DMS153 (cell line): ENCODE results near the gene TBC1D9B.
"Not testable (repeated sequence)": the region's sequence is repeated elsewhere in the genome, so short reads cannot be mapped to it uniquely, and the experiment has no call there.

Experiments used
- DNase-seq: peaks from one replicate; lab custom pipeline; 2025; lab: John Stamatoyannopoulos, UW

TBC1D9B gene

DNA sequence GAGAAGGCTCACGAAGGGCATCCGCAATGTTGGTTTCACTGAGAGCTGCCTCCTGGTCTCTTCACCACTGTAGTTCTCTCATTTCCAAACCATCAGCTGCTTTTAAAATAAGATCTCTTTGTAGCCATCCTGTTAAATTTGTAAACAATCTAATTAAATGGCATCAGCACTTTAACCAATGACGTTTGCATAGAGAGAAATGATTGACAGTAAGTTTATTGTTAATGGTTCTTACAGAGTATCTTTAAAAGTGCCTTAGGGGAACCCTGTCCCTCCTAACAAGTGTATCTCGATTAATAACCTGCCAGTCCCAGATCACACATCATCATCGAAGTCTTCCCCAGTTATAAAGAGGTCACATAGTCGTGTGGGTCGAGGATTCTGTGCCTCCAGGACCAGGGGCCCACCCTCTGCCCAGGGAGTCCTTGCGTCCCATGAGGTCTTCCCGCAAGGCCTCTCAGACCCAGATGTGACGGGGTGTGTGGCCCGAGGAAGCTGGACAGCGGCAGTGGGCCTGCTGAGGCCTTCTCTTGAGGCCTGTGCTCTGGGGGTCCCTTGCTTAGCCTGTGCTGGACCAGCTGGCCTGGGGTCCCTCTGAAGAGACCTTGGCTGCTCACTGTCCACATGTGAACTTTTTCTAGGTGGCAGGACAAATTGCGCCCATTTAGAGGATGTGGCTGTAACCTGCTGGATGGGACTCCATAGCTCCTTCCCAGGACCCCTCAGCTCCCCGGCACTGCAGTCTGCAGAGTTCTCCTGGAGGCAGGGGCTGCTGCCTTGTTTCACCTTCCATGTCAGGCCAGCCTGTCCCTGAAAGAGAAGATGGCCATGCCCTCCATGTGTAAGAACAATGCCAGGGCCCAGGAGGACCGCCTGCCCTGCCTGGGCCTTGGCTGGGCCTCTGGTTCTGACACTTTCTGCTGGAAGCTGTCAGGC is 70.4 kb downstream of the TBC1D9B start:
- no peak for DNase-seq

DNA sequence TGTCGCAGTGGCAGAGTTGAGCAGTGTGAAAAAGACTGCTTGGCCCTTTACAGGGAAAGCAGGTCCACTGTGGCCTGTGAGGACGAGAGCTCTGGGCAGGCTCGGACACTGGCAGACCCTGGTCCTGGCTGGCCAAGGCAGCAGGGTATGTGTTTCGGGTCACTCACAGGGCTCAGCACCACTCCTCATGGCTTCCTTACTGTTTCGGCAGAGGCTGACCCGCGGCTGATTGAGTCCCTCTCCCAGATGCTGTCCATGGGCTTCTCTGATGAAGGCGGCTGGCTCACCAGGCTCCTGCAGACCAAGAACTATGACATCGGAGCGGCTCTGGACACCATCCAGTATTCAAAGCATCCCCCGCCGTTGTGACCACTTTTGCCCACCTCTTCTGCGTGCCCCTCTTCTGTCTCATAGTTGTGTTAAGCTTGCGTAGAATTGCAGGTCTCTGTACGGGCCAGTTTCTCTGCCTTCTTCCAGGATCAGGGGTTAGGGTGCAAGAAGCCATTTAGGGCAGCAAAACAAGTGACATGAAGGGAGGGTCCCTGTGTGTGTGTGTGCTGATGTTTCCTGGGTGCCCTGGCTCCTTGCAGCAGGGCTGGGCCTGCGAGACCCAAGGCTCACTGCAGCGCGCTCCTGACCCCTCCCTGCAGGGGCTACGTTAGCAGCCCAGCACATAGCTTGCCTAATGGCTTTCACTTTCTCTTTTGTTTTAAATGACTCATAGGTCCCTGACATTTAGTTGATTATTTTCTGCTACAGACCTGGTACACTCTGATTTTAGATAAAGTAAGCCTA is 71.3 kb downstream of the TBC1D9B start:
- DNase-seq, result no peak

DNA sequence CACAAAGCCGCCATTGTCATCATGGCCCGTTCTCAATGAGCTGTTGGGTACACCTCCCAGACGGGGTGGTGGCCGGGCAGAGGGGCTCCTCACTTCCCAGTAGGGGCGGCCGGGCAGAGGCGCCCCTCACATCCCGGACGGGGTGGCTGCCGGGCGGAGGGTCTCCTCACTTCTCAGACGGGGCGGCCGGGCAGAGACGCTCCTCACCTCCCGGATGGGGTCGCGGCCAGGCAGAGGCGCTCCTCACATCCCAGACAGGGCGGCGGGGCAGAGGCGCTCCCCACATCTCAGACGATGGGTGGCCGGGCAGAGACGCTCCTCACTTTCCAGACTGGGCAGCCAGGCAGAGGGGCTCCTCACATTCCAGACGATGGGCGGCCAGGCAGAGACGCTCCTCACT is 72.8 kb downstream of the TBC1D9B start:
- not testable (repeated sequence) for DNase-seq

DNA sequence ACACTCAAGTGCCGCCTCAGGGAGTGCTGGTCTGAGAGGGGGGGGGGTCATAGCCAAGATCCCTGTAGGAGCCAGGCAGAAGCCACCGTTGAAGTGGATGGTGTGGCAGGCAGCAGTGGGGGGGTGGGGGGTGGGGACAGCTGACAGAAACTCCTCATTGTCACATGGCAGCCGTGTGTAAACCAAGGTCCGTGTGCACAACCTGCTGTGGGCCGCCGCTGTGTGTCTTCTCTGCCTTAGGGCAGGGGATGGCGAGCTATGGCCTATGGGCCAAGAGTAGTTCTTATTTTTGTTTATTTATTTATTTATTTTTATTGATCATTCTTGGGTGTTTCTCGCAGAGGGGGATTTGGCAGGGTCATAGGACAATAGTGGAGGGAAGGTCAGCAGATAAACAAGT is 73.6 kb downstream of the TBC1D9B start:
- DNase-seq, result no peak

DNA sequence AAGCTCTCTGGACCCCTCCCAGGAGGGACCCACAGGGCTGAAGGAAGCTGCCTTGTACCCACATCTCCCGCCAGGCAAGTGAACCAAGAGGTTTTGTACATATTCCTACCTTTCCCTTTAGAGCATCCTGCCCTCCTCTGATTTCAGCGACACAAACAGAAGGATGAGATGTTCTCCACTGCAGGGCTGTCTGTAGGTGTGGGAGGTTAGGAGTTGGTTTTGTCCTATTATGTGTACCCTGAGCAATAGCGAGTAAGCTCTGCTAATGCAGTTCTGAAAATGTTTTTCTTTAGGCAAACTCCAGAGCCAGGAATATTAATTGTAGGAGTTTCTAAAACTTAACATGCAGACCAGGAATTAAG is 74.0 kb downstream of the TBC1D9B start:
- no peak for DNase-seq

DNA sequence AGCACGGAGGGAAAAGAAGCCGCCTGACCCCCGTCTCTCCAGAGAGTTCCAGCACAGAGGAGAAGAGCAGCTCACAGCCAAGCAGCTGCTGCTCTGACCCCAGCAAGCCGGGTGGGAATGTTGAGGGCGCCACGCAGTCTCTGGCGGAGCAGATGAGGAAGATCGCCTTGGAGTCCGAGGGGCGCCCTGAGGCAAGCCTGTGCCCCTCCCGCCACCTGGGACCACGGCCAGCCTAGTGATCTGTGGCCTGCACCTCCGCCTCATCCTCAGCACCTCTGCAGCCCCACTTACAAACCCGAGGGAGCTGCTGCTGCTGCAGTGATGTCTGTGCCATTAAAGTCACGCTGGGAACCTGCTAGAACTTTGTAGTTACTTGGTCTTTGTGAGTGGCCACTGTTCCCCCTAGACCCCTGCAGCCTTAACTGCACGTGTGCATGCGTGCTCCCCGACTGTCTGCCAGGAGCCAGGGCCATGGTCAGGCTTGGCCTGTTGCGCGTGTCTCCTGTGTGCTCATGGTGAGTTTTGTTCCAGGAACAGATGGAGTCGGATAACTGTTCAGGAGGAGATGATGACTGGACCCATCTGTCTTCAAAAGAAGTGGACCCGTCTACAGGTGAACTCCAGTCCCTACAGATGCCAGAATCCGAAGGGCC is 74.5 kb downstream of the TBC1D9B start:
- DNase-seq, result no peak

DNA sequence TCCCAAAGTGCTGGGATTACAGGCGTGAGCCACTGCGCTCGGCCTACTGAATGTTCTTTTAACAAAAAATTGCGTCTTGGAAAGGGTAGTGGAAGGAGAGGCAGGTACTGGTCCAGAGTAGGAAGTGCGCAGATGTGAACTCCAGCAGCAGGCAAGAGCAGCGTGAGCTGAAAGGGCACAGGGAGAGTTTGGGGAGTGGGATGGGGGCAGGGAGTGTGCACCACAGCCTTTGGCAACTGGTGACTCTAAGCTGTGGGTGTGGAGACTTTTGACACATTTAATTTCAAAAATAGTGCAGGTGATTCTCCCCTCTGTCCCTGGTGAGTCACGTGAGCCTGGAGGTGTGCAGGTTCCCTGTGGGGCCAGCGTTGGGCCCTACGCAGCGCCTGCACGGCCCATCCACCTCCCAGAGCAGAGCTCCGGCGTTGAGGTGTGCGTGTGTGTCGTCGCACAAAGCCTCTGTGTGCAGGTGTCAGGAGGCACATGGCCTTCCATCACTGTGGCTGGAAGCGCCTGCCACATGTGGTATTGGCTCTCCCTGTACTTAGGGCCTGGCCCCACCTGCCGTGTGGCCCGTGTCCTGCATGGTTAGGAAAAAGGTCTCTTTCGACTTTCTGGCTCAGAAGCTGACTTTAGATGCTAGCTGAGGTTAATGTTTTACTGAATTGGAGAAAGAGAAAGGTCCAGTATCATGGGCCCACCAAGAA is 75.5 kb downstream of the TBC1D9B start:
- DNase-seq, result no peak

DNA sequence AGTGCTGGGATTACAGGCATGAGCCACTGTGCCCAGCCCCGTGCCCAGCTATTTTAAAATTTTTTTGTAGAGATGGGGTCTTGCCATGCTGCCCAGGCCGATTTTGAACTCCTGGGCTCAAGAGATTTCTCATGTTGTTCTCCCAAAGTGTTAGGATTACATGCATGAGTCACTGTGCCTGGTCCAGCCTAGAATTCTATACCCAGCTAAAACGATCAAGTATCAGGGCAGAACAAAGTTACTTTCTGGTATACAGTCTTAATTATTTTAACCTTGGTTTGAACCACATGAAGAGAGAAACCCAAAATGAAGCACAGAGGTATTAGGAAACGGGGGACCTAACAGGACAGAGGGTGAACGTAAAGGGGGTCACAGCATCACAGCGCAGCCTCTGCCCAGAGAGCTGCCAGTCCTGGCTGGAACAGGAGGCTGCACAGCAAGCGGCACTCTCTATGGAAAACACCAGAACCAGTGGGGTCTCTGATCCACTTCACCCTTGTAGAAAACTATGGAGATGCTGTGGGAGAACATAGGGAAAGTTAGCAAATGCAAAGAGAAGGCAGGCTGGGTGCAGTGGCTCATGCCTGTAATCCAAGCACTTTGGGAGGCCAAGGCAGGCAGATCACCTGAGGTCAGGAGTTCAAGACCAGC is 76.8 kb downstream of the TBC1D9B start:
- no peak for DNase-seq

DNA sequence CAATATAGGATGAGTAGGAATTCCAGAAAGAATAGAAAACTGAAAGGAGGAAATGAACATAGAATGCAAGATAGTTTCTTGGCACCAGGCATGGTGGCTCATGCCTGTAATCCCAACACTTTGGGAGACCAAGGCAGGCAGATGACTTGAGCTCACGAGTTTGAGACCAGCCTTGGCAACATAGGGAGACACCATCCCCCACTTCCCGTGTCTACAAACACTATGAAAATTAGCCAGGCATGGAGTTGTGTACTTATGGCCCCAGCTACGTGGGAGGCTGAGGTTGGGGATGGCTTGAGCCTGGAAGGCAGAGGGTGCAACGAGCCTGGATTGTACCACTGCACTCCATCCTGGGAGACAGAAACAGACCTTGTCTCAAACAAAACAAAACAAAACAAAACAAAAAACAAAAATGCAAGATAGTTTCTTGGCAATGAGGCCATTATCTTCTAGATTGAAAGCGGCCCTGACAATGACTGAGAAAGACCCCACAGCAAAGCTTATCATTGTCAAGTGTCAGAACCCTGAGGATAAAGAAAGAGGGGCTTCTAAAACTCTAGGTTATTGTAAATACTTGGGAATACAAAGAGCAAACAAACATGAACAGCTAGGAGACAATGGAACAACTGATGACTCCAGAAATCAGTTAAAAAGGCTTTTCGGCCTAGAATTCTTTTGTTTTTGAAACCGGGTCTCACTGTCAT is 77.8 kb downstream of the TBC1D9B start:
- no peak for DNase-seq

DNA sequence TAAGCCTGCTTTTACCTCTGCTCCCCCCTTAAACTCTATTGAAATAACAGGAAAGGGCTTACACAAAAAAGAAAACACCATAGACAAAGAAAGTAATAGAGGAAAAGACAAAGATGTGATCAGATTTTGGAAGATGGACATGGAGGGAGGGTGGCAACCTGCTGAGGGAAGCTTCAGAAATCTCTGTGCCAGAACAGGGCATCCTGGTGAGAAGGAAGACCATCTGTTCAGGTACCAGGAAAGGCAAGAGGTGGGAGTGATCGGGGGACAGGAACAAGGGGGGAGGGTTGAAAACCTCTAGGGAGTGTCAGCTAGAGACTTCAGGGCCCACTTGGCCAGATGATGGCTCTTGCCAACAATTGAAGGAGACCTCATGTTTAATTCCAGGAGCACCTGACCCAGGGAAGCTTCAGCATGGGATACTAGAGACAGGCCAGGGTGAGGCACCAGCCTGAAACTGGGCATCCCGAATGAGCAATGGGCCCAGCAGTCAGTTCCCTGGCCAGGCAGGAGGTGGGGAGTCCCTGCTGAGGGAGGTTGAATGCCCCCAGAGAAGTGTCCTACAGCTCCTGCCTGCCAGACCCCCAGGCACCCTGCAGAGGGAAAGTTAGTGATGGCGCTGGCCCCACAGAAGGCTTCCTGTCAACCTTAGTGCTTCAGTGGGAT is 78.8 kb downstream of the TBC1D9B start:
- DNase-seq, result no peak

DNA sequence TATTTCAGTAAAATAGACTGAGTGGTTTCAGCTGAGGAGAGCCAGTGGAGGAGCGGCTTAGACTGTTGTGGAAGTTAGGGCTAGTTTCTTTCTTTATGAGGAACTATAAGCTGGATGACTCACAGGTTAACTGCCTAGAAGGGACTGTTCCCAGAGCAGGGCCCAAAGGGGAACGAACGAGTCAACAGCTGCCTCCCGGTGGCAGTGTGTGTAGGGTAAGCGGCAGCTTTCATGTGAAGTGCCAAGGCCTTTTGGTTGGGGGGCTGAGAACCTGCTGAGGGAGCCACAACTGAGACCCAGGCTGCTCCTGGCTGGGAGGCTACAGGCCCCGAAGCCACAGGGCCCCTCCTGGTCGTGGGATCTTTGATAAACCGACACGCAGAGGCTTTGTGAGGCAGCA is 80.0 kb downstream of the TBC1D9B start:
- no peak for DNase-seq

DNA sequence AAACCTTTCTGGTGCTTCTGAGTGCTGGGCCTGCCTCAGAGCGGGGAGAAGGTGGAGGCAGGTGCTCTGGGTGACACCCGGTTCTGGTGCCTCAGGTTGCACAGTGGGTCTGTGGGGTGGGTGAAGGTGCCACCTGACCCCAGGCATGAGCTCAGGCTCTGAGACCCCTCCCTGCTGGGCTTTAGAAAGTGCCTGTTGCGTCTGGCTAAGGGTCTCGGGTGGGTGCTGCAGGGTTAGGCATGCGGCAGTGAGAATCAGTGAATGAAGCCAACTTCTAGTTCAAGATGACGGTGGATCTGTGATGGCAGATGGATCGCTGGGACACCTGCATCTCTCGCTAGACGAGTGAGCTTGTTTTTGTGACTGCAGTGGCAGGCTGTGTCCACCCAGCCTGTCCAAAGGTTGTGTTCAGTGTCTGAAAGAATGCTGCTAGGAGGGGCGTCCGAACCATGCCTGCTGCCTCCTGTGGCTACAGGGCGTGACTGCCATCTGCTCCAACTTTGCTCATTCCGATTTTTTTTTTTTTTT is 82.0 kb downstream of the TBC1D9B start:
- DNase-seq, result no peak

DNA sequence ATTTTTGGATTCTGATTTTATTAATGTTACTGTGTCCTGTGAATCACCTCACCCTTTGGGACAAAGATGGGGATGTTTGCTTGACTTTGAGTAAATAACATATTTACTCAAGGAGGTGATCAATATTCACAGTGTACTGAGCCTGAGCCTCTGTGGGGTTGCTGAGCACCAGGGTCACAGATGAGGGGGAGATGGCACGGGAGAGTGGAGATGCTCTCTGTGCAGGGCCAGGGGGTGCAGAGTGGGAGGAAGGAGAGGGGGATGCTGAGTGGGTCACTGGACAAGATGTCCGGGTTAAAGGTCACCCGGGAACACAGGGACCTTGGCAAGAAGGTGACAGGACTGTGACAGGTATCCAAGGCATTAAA is 83.0 kb downstream of the TBC1D9B start:
- DNase-seq, result no peak

DNA sequence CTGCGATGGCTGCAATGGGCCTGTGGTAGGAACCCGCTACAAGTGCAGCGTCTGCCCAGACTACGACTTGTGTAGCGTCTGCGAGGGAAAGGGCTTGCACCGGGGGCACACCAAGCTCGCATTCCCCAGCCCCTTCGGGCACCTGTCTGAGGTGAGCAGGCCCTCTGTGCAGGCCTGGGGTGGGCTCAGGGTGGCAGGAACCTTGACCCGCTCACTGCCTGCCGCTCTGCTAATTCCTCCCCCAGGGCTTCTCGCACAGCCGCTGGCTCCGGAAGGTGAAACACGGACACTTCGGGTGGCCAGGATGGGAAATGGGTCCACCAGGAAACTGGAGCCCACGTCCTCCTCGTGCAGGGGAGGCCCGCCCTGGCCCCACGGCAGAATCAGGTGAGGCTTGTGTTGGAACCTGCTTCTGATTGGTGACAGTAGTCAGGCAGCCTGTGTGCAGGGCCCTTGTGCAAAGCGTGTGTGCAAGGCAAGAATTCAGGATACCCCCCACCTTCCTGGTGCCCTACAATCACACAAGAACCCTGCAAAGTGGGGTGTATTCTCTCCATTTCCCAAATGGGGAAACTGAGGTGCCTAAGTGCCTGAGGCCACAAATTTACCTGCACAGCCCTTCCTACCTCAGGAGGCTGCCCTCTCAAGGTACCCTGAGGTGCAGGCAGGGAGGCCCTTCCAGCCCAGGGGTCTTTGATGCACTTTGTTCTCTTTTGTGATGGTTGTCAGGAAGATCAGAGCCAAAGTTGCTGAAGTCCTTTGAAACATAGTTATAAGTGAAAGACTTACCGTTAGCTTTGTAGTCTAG is 83.6 kb downstream of the TBC1D9B start:
- no peak for DNase-seq

DNA sequence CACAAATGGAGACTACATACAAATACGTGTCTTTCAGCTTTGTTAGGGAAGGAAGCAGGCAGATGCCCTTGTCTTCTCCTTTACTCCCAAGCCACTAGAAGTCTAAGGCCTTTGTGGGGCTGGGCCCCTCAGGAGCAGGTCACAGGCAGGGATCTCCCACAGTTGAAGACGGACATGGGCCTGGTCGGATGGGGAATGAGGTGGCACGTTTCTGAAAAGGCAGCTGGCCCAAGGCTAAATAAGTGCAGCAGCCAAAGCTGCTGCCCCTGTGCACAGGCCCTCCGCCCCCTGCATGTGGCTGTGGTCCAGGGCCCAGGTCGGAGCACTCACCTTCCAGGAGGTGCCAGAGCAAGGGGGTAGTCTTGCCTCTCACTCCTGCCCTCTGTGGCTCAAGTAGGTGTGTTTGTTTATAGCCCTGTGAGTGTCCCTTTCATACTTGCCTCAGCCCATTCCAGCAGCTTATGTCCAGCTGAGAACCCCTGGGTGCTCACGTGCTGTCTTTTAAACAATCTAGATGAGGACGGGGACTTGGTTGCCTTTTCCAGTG is 85.2 kb downstream of the TBC1D9B start:
- DNase-seq, result no peak

DNA sequence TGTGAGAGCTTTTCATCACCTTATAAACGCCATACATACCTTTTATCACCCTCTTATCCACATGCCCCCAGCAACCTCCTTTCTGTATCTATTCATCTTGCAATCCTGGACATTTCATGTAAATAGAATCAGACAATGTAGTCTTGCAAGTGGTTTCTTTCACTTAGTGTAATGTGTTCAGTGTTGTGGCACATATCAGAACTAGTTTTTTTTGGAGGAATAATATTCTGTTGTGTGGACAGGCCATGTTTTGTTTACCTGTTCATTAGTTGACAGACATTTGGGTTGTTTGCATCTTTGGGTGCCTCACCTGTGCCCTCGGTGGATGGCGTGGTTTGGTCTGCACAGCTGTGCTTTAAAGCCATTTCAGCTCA is 85.7 kb downstream of the TBC1D9B start:
- no peak for DNase-seq

DNA sequence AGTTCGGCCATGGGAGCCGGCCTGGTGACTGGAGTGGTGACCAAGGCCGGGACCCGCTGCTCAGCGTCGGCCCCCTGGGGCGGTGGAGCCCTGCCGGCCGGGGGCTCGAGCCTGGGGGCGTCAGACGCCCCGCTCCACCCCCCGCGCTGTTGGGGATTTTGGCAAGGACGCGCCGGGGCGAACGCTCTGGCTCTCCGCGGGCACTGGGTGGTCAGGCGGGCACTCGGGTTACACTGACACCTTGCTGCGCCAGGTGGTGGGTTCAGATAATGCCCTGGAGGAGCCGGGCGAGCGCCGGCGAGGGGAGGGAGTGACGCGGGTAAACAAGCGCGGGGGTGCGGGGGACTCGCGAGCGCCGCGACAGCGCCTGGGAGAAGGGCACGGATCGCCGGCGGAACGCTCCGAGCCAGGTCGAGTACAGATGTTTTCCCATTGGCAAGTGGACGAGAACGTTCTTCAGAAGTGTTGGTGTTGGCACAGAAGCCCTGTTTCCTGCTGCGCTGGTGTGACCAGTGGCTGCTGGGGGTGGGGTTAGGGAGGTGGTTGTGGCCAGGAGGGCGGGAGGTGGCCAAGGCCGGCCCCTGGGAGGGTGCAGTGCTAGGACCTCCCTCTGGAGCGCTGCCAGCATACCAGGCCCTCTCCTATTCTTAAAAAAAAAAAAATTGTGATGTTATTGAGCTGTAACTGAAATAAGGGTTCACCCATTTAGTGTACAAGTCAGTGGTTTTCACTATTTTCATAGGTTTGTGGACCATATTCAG is 86.2 kb downstream of the TBC1D9B start:
- peak; percentile 57 for DNase-seq
